Peyer's patch (tissue), 4 donors: ENCODE results near the gene KBTBD4.

Source experiments
- CTCF ChIP-seq, 6 experiments: fragments of 450-650 bp in 4 of 6; fragments of 200-600 bp in 2 of 6; sonication (generic) in 1 of 6; IDR thresholded peaks; one replicate each; pipeline ENCODE4 v1.5.1; 2017 to 2019; ENCODE audit warnings: antibody characterized with exemption in 6 of 6, mild to moderate bottlenecking in 3 of 6, moderate library complexity in 1 of 6
- POLR2A ChIP-seq, 2 donors: fragments of 450-650 bp; IDR thresholded peaks; one replicate each; pipeline ENCODE4 v1.5.1; 2017; ENCODE audit warnings: antibody characterized with exemption in 2 of 2, mild to moderate bottlenecking in 2 of 2, moderate library complexity in 2 of 2

GRCh38 chr11:47539681-47540039 is 39.1 kb downstream of the KBTBD4 start:
- TF ChIP-seq CTCF (IDR thresholded peaks at IDR 0.05) (no peak), POLR2A (IDR thresholded peaks at IDR 0.05) (no peak)
